Nephron (organoid): ENCODE results near the gene HFM1.

Experiments
- H3K27ac Mint-ChIP-seq, 3 experiments: 2 replicates each; pipeline ENCODE4 v1.8.0; 2020; ENCODE audit warnings: mixed read lengths in 3 of 3, mild to moderate bottlenecking in 2 of 3, moderate library complexity in 1 of 3
- H3K27me3 Mint-ChIP-seq: 2 replicates; pipeline ENCODE4 v1.8.0; 2021; ENCODE audit warnings: low read depth, mild to moderate bottlenecking, moderate library complexity, mixed read lengths
- H3K36me3 Mint-ChIP-seq: 2 replicates; pipeline ENCODE4 v1.8.0; 2020; ENCODE audit warnings: low read depth, mixed read lengths
- H3K4me1 Mint-ChIP-seq: 2 replicates; pipeline ENCODE4 v1.8.0; 2020; ENCODE audit warnings: mixed read lengths
- H3K4me3 Mint-ChIP-seq, 3 experiments: 2 replicates each; pipeline ENCODE4 v1.8.0; 2020; ENCODE audit warnings: mild to moderate bottlenecking in 3 of 3, mixed read lengths in 3 of 3, moderate library complexity in 2 of 3
- H3K9me3 Mint-ChIP-seq: 2 replicates; pipeline ENCODE4 v1.8.0; 2020; ENCODE audit warnings: mixed read lengths
- TF ChIP-seq, protein P1 (sequence below), 3 experiments: fragments of 200-600 bp; sonication (generic); IDR thresholded peaks; one replicate each; pipeline ENCODE4 v1.5.0; 2021; ENCODE audit warnings: antibody characterized with exemption in 3 of 3; ENCODE audit not compliant: unreplicated experiment in 3 of 3

HFM1 gene

DNA sequence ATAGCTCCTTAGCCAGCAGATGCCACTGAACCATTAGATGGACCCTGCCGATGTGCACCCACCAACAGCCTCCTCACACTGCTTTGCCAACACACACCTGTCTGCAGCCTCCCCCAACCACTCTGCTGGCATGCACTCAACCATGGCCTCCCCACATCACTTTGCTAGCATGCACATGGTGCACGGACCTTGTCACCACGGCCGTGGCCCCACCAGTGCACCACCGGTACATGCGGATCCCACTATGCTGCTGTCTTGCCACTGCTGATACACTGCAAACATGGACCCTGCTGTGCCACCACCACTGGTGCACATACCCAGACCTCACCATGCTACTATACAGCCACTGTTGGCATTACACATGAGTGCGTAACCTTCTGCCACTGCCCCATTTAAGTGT, 66.1 kb downstream of the HFM1 start:
- peaks cover 4% of the 10 kb centered on the region for H3K27me3 Mint-ChIP-seq
- peaks cover 34% of the 10 kb centered on the region for H3K36me3 Mint-ChIP-seq
- peaks cover 3% of the 10 kb centered on the region for H3K9me3 Mint-ChIP-seq
- H3K27ac Mint-ChIP-seq: no peak overlapping the region
- H3K4me1 Mint-ChIP-seq: peaks cover 10% of the 10 kb centered on the region
- H3K4me3 Mint-ChIP-seq: no peak overlapping the region
- TF ChIP-seq, protein P1, sequence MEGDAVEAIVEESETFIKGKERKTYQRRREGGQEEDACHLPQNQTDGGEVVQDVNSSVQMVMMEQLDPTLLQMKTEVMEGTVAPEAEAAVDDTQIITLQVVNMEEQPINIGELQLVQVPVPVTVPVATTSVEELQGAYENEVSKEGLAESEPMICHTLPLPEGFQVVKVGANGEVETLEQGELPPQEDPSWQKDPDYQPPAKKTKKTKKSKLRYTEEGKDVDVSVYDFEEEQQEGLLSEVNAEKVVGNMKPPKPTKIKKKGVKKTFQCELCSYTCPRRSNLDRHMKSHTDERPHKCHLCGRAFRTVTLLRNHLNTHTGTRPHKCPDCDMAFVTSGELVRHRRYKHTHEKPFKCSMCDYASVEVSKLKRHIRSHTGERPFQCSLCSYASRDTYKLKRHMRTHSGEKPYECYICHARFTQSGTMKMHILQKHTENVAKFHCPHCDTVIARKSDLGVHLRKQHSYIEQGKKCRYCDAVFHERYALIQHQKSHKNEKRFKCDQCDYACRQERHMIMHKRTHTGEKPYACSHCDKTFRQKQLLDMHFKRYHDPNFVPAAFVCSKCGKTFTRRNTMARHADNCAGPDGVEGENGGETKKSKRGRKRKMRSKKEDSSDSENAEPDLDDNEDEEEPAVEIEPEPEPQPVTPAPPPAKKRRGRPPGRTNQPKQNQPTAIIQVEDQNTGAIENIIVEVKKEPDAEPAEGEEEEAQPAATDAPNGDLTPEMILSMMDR (IDR thresholded peaks at IDR 0.05; ENCODE audit: unreplicated experiment in 3 of 3): no peak

DNA sequence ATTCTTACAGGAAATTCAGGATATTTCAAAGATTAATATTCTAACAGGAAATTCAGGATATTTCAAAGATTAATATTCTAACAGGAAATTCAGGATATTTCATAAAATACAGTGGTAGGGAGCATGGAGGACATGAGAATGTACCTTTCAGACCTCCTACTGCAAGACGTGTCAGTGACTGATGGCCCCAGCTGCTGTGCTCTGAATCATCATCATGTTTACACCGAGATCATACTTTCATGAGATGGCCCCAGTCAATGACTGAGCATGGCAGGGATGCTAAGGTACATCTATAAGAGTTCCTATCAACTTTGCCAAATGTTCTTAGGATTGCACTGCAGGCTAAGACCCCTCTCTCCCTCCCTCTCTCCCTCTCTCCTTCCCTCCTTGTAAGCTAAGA, 69.0 kb downstream of the HFM1 start:
- peaks cover 57% of the 10 kb centered on the region for H3K36me3 Mint-ChIP-seq
- TF ChIP-seq, protein P1 (IDR thresholded peaks at IDR 0.05; ENCODE audit: unreplicated experiment in 3 of 3): no peak
- no peaks in the 10 kb centered on the region for H3K4me1 Mint-ChIP-seq
- H3K9me3 Mint-ChIP-seq: peaks cover 22% of the 10 kb centered on the region
- no peak overlapping the region for H3K4me3 Mint-ChIP-seq
- H3K27me3 Mint-ChIP-seq: peaks cover 4% of the 10 kb centered on the region
- no peak overlapping the region for H3K27ac Mint-ChIP-seq

DNA sequence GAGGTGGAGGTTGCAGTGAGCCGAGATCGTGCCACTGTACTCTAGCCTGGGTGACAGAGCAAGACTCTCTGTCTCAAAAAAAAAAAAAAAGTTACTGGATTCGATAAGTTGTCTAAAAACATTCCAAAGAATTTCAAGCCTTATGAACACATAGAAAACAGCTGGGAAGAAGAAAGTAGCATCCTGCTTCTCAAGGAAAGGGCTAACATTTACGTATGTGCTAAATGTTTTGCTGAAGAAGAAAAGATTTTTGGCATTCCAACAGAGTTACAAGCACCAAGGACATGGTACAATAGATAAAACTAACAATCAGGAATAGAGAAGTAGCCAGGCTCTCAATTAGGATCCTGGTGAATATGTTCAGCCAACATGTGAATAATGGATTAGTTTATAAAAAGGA, 69.8 kb downstream of the HFM1 start:
- peaks cover 63% of the 10 kb centered on the region for H3K36me3 Mint-ChIP-seq
- H3K4me3 Mint-ChIP-seq: no peak overlapping the region
- H3K4me1 Mint-ChIP-seq: no peaks in the 10 kb centered on the region
- TF ChIP-seq, protein P1 (IDR thresholded peaks at IDR 0.05; ENCODE audit: unreplicated experiment in 3 of 3): no peak
- no peak overlapping the region for H3K27ac Mint-ChIP-seq
- H3K27me3 Mint-ChIP-seq: peaks cover 4% of the 10 kb centered on the region
- peaks cover 28% of the 10 kb centered on the region for H3K9me3 Mint-ChIP-seq

DNA sequence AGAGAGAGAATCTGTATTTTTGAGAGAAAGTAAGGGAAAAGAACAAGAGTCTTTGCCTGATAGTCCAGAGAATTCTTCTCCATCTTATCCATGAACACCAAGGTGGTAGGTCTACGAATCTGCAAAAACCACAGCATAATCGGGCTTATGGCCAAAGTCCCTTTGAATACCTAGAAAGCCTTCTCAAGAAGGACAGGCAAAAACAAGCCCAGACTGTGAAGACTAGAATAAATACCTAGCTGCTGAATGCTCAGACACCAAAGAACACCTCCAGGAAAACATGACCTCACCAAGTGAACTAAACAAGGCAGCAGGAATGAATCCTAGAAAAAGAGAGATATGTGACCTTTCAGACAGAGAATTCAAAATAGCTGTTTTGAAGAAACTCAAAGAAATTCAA, 79.2 kb downstream of the HFM1 start:
- H3K36me3 Mint-ChIP-seq: peaks cover 46% of the 10 kb centered on the region
- H3K27ac Mint-ChIP-seq: no peak overlapping the region
- TF ChIP-seq, protein P1 (IDR thresholded peaks at IDR 0.05; ENCODE audit: unreplicated experiment in 3 of 3): no peak
- H3K9me3 Mint-ChIP-seq: peaks cover 14% of the 10 kb centered on the region
- H3K4me1 Mint-ChIP-seq: no peaks in the 10 kb centered on the region
- no peak overlapping the region for H3K4me3 Mint-ChIP-seq
- H3K27me3 Mint-ChIP-seq: no peaks in the 10 kb centered on the region

DNA sequence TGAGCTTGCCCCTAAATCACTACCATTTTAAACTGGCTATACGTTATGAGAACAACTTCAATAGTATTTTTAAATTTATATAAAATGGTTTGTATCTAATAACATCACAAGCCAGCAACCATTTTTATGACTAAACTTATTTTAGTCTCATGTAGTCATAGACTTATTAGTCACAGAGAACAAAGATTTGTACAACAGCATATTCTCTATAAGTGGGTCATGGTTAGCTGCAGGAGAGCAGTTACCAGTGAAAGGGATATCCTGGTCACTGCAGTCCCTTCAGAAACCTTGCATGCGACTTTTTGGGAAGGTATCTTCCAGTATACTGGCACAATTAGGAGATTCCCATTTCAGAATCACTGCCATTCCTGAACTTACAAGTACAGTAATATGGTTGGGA, 90.0 kb downstream of the HFM1 start:
- H3K4me3 Mint-ChIP-seq: no peak overlapping the region
- no peak overlapping the region for H3K27ac Mint-ChIP-seq
- no peaks in the 10 kb centered on the region for H3K4me1 Mint-ChIP-seq
- peaks cover 41% of the 10 kb centered on the region for H3K36me3 Mint-ChIP-seq
- no peaks in the 10 kb centered on the region for H3K27me3 Mint-ChIP-seq
- TF ChIP-seq, protein P1 (IDR thresholded peaks at IDR 0.05; ENCODE audit: unreplicated experiment in 3 of 3): no peak
- H3K9me3 Mint-ChIP-seq: peaks cover 15% of the 10 kb centered on the region

DNA sequence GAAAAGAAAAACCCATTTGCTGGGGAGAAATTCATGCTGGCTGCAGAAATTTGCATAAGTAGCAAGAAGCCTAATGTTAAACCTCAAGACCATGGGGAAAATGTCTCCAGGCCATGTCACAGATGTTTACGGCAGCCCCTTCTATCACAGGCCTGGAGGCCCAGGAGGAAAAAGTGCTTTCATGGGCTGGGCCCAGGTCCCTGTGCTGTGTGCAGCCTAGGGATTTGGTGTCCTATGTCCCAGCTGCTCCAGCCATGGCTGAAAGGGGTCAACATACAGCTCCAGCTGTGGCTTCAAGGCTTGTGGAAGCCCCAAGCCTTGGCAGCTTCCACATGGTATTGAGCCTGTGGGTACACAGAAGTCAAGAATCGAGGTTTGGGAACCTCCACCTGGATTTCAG, 93.0 kb downstream of the HFM1 start:
- Mint-ChIP-seq H3K27me3 (no peaks in the 10 kb centered on the region), H3K4me1 (no peaks in the 10 kb centered on the region), H3K9me3 (peaks cover 28% of the 10 kb centered on the region), H3K27ac (no peak overlapping the region), H3K4me3 (no peak overlapping the region), H3K36me3 (peaks cover 52% of the 10 kb centered on the region)
- TF ChIP-seq, protein P1 (IDR thresholded peaks at IDR 0.05; ENCODE audit: unreplicated experiment in 3 of 3): no peak
